ENCODE data around the gene PIP5K1B. TPM values are rescaled to one million over a fixed set of nuclear protein-coding genes. Genes with fewer than 3 reads are reported as not detected.

PIP5K1B gene
- total RNA-seq, 1 experiment from 2014 or later: 1.8 TPM

DNA sequence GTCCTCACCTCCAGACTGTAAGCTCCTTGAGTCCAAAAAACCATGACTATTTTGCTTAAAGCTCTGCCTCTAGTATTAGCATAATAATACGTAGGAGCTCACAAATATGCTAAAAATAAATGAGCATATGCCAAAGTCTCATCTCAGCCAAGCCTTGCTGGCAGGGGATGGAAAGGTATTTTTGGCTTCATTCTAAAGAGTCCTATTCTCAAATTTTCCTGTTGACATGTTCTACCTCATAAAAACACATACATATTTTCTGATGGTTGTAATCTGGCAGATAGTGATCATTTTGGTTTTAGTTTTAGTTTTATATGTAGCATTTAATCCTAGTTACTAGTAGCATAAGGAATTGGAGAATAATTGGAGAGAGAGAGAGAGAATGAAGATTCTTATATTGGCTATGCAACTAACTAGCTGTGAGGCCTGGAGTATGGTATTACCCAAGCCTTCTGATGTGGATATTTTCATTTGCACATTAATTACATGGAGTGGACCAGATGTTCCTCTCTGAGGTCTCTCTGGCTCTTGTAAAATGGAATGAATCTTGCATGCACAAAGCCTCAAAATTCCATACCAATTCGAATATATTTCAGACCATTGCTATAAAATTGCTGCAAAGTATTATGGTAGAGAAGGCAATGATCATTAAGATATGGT, 55.8 kb downstream of the PIP5K1B start:
- Histone ChIP-seq H3K4me3 (ENCODE audit: insufficient read depth, low read depth, low read length) (no peak overlapping the region), H3K27me3 (ENCODE audit: control insufficient read depth, insufficient read depth, low read length) (no peaks in the 10 kb centered on the region), H3K36me3 (replicated peaks; ENCODE audit: control insufficient read depth, insufficient read depth, low read length) (no peaks in the 10 kb centered on the region)
- DNase-seq: no peak

DNA sequence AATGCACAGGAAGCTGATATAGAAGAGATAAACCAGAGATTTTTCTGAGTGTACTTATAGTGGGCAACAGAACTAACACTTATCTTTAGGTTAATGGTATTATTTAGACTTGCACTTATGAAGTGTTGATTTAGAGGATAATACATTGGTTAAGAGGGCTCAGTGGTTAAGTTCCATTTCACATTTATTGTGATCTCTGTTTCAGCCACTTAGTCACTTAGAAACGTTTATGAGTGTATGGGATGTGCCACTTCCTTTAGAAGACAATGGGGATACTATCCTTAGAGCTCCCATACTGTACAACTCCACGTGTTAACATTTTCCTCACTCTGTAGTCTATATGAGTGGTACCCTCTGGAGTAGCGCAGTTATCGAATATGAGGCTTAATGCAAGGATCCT, 57.5 kb downstream of the PIP5K1B start:
- Histone ChIP-seq H3K36me3 (replicated peaks; ENCODE audit: control insufficient read depth, insufficient read depth, low read length) (no peaks in the 10 kb centered on the region), H3K27me3 (ENCODE audit: control insufficient read depth, insufficient read depth, low read length) (no peaks in the 10 kb centered on the region), H3K4me3 (ENCODE audit: insufficient read depth, low read depth, low read length) (no peak overlapping the region)
- DNase-seq: no peak

DNA sequence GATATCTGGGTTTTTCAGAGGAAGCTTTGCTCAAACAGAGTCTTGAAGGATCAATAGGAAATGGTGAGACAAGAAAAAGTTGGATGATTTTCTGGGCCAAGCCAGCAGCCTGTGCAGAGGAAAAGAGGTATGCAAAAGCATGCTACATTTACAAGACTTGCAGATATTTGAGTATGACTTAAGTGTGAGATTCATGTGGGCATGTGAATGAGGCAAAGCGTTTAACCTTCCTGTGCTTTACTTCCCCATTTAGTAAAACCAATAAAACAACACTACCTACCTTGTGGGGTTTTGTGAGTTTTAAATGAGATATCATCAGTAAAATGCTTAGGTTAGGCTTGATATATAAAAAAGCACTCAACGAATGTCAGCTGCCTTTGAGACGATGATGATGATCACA, 58.1 kb downstream of the PIP5K1B start:
- no peaks in the 10 kb centered on the region for H3K27me3 ChIP-seq (ENCODE audit: control insufficient read depth, insufficient read depth, low read length)
- no peak overlapping the region for H3K4me3 ChIP-seq (ENCODE audit: insufficient read depth, low read depth, low read length)
- no peak for DNase-seq
- H3K36me3 ChIP-seq (replicated peaks; ENCODE audit: control insufficient read depth, insufficient read depth, low read length): no peaks in the 10 kb centered on the region

DNA sequence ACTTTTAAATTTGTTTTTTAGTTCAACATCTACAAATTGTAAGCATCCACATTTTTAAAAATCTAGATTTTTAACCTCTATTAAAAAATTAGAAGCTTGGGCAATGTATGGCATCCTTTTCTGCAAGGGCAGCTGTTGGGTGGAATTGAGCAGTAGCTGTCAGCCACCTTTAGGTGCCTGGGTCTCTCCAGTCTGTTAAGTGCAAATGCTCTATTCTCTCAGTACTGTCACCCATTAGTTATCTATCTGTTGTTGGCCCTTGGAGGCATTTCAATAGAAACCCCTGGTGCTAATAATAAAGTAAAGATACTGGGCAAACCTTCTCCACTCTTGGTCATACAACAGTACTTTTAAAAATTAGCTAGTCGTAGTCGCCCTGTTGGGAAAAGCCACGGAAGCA, 63.6 kb downstream of the PIP5K1B start:
- H3K36me3 ChIP-seq (replicated peaks; ENCODE audit: control insufficient read depth, insufficient read depth, low read length): no peaks in the 10 kb centered on the region
- DNase-seq: no peak
- no peak overlapping the region for H3K4me3 ChIP-seq (ENCODE audit: insufficient read depth, low read depth, low read length)
- no peaks in the 10 kb centered on the region for H3K27me3 ChIP-seq (ENCODE audit: control insufficient read depth, insufficient read depth, low read length)

DNA sequence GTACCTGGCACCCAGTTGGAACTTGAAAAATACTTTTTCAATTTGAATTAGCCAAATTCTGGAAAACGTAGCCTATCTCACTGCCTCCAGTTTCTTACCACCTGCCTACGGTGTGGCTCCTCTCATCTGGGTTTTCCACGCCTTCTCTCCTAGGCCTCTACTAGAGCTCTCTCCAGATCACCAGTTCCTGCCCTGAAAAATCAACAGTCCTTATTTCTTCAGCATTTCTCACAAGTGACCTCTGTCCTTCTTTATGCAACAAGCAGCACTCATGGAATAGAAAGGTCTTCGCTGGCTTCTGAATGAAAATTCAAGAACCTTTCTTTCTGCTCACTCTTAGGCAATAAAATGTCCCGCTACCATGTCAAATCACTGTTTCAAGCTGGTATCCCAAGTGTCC, 64.8 kb downstream of the PIP5K1B start:
- no peaks in the 10 kb centered on the region for H3K27me3 ChIP-seq (ENCODE audit: control insufficient read depth, insufficient read depth, low read length)
- H3K4me3 ChIP-seq (ENCODE audit: insufficient read depth, low read depth, low read length): no peak overlapping the region
- DNase-seq: no peak
- H3K36me3 ChIP-seq (replicated peaks; ENCODE audit: control insufficient read depth, insufficient read depth, low read length): no peaks in the 10 kb centered on the region

DNA sequence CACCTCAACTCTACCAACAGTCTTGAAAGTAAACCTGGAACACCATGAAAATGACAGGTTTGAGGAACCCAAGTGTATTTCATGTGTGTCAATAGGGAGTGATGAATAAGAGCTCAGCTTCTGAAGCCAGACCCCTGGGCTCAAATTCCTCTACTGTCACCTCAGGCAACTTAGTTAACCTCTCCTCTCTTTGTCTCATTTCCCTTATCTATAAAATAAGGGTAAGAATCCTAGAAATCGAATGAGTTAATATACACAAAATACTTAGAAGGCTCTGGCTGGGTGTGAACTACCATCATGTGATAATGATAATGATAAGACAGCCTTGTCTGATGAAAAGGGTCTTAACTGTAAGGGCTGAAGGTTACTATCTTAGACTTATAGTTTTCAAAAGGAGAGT, 66.3 kb downstream of the PIP5K1B start:
- DNase-seq: no peak
- H3K36me3 ChIP-seq (replicated peaks; ENCODE audit: control insufficient read depth, insufficient read depth, low read length): no peaks in the 10 kb centered on the region
- no peaks in the 10 kb centered on the region for H3K27me3 ChIP-seq (ENCODE audit: control insufficient read depth, insufficient read depth, low read length)
- H3K4me3 ChIP-seq (ENCODE audit: insufficient read depth, low read depth, low read length): no peak overlapping the region

DNA sequence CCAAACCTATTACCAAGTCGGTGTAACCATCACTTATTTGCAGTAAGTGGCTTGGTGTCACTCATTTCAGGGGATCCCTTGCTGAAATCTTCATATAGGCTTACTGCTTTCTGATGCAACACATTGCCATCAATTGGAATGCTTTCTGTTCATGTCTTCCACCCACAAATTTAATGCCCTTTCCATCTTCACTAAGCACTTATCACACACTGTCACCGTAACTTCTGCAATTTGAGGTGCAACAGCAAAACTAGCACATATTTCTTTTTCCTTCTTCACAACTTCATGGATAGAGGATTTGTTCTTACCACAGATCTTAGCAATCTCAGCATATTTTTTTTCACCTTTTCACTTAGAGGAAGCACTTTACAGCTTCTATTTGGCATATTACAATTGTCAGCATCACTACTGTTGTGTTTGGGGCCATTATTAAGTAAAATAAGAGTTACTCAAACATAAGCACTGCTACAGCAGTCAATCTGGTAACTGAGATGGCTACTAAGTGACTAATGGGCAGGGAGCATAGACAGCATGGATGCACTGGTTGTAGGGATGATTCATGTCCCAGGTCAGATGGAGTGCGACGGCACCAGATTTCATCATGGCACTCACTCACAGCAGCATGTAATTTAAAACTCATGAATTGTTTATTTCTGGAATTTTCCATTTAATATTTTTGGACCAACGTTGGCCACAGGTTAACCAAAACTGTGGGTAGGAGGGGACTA, 70.1 kb downstream of the PIP5K1B start:
- Histone ChIP-seq H3K36me3 (replicated peaks; ENCODE audit: control insufficient read depth, insufficient read depth, low read length) (no peaks in the 10 kb centered on the region), H3K4me3 (ENCODE audit: insufficient read depth, low read depth, low read length) (no peak overlapping the region), H3K27me3 (ENCODE audit: control insufficient read depth, insufficient read depth, low read length) (no peaks in the 10 kb centered on the region)
- no peak for DNase-seq

DNA sequence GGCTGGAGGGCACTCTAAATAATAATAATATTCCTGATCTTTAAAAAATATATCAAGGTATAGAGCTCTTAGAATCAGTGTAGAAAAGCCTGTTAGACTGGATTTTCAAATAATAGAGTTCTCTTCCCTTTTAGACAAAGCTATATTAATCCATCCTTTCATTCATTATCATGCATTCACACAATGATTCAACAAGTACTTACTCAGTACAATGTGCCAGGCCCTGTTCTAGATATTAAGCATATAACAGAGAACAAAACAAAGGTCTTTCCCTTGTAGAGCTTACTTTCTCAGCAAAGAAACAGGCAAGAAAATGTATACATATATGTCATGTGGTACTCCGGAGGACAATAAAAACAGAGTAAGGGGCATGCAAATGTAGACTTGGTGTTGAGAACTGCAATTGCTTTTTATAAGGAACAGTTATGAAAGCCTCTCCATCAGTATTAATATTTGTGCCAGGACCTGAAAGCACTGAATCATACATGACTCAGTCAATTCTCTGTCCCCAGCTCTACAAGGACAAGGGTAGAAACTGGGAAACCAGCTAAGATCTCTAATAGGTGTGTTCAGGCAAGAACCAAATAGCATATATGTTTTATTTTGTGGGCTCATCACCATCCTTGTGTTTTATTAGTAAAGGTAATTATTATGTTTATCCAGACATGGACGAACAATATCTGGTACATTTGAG, 72.2 kb downstream of the PIP5K1B start:
- Histone ChIP-seq H3K4me3 (ENCODE audit: insufficient read depth, low read depth, low read length) (no peak overlapping the region), H3K36me3 (replicated peaks; ENCODE audit: control insufficient read depth, insufficient read depth, low read length) (no peaks in the 10 kb centered on the region), H3K27me3 (ENCODE audit: control insufficient read depth, insufficient read depth, low read length) (no peaks in the 10 kb centered on the region)
- DNase-seq: no peak

DNA sequence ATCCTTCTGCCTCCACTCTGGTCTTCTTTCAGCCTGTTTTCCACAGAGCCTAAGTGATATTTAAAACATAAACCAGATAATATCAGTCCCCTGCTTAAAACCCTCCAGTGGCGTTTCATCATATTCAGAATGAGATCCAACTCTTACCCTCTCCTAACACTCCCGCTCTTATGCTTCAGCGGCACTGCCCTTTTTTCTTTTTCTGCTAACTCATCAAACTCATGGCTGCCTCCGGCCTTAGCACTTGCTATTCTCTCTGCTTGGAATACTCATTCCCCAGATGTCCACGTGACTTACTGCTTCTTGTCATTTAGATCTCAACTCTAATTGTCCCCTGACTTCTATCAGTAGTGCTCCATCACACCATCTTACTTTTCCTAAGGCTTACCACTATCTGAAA, 73.6 kb downstream of the PIP5K1B start:
- H3K36me3 ChIP-seq (replicated peaks; ENCODE audit: control insufficient read depth, insufficient read depth, low read length): no peaks in the 10 kb centered on the region
- H3K27me3 ChIP-seq (ENCODE audit: control insufficient read depth, insufficient read depth, low read length): no peaks in the 10 kb centered on the region
- DNase-seq: no peak
- H3K4me3 ChIP-seq (ENCODE audit: insufficient read depth, low read depth, low read length): no peak overlapping the region

DNA sequence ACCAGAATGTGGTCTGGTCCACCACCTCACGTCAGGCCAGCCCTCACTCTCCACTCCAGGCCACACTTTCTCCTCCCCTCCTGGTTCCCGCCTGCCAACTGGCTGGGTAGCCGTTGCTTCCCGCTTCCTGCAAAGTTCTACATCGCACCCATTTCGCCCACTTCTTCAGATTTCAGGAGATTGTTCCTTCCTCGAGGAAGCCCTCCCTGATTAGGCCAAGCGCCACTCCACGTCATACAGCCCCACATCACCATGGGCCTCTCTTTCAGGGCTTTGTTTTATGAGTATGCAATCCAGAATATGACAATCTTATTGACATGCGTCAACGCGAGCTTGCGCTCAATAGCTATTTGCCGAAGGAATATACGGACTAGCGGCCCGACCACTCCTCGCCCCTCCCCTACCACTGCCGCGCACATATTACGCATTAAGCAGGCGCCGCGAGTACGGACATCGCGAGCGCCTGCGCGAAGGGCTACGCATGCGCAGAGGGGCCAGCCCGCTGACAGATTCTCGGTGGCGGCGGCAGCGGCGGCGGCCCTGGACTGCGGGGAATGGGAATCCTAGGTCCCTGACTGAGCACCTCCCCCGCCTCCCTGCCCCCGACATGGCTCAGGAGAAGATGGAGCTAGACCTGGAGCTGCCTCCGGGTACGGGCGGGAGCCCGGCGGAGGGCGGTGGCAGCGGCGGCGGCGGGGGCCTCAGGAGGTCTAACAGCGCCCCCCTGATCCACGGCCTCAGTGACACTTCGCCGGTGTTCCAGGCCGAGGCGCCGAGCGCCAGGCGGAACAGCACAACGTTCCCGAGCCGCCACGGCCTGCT, 74.7 kb downstream of the PIP5K1B start:
- DNase-seq: peak; percentile 91
- Histone ChIP-seq H3K27me3 (ENCODE audit: control insufficient read depth, insufficient read depth, low read length) (no peaks in the 10 kb centered on the region), H3K36me3 (replicated peaks; ENCODE audit: control insufficient read depth, insufficient read depth, low read length) (no peaks in the 10 kb centered on the region), H3K4me3 (ENCODE audit: insufficient read depth, low read depth, low read length) (peak overlapping the region; percentile 73)

DNA sequence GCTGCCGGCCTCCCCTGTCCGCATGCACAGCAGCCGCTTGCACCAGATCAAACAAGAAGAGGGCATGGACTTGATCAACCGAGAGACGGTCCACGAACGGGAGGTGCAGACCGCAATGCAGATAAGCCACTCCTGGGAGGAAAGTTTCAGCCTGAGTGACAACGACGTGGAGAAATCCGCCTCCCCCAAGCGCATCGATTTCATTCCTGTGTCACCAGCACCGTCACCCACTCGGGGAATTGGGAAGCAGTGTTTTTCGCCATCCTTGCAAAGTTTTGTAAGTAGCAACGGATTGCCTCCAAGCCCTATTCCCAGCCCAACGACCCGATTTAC, 75.3 kb downstream of the PIP5K1B start:
- Histone ChIP-seq H3K27me3 (ENCODE audit: control insufficient read depth, insufficient read depth, low read length) (no peaks in the 10 kb centered on the region), H3K36me3 (replicated peaks; ENCODE audit: control insufficient read depth, insufficient read depth, low read length) (no peaks in the 10 kb centered on the region), H3K4me3 (ENCODE audit: insufficient read depth, low read depth, low read length) (peak overlapping the region; percentile 73)
- no peak for DNase-seq

DNA sequence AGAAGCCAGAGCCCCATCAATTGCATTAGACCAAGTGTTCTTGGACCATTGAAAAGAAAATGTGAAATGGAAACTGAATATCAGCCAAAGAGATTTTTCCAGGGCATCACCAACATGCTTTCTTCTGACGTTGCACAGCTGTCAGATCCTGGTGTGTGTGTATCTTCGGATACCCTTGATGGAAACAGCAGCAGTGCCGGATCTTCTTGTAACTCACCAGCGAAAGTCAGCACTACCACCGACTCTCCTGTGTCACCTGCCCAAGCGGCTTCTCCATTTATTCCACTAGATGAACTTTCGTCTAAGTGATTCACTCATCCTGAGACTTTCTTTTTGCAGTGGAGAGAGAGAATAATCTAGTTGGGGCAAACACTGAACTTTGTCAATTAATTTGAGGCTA, 75.7 kb downstream of the PIP5K1B start:
- Histone ChIP-seq H3K36me3 (replicated peaks; ENCODE audit: control insufficient read depth, insufficient read depth, low read length) (no peaks in the 10 kb centered on the region), H3K27me3 (ENCODE audit: control insufficient read depth, insufficient read depth, low read length) (no peaks in the 10 kb centered on the region), H3K4me3 (ENCODE audit: insufficient read depth, low read depth, low read length) (peak overlapping the region; percentile 73)
- DNase-seq: peak; percentile 11

DNA sequence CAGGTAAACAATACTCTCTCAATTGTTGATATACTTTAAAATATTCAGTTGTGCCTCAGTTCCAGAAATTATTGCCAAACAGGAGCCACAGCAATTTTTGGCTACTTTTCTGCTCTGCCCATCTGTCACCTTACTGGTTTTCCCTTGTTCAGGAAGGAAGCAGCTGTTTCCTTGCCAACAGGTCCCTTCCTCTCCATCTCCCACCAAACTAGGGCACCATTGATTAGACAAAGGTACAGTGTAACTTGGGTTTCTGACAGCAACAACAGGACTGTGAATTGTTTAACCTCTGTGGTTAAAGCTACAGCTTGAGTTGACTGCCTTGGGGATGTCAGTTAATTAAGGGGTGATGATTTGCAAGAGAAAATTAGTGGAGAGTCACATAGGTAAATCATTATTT, 76.9 kb downstream of the PIP5K1B start:
- Histone ChIP-seq H3K36me3 (replicated peaks; ENCODE audit: control insufficient read depth, insufficient read depth, low read length) (no peaks in the 10 kb centered on the region), H3K27me3 (ENCODE audit: control insufficient read depth, insufficient read depth, low read length) (no peaks in the 10 kb centered on the region), H3K4me3 (ENCODE audit: insufficient read depth, low read depth, low read length) (no peak overlapping the region)
- no peak for DNase-seq

DNA sequence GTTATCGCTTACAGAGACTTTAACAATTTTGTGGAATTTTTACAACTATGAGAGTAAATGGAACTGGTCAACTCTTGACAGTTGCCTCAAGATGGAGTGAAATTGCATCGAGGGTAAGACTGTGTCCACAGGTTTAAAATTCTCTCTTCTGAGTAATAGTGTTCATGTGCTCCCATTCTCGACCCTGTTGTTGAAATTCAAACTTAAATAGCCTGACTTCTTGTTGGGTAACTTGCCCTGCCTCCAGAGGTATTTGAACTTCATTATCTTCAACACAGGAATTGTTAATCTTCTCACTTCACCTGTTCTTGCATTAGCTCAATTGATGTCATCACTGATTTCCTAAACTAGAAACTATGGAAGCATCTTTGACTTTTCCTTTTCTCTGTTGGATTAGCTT, 77.5 kb downstream of the PIP5K1B start:
- H3K27me3 ChIP-seq (ENCODE audit: control insufficient read depth, insufficient read depth, low read length): no peaks in the 10 kb centered on the region
- H3K4me3 ChIP-seq (ENCODE audit: insufficient read depth, low read depth, low read length): no peak overlapping the region
- no peak for DNase-seq
- no peaks in the 10 kb centered on the region for H3K36me3 ChIP-seq (replicated peaks; ENCODE audit: control insufficient read depth, insufficient read depth, low read length)

All from H7 (cell line).